Ovary (tissue), 9 donors: ENCODE measurements around the gene ZMYND15. TPM values are rescaled to one million over a fixed set of nuclear protein-coding genes. Genes with fewer than 3 reads are reported as not detected.
"Not testable (repeated sequence)": the region's sequence is repeated elsewhere in the genome, so short reads cannot be mapped to it uniquely, and the experiment has no call there.

Source experiments
- DNase-seq, 5 donors: peaks; one replicate each; pipeline ENCODE4 v3.0.0-alpha.2; 2019 to 2020
- H3K27ac ChIP-seq, 2 donors: fragments of 200-600 bp; one replicate each; pipeline versions ENCODE4 v1.5.1 to v1.8.0; 2019 to 2022
- H3K27me3 ChIP-seq: fragments of 200-600 bp; one replicate; pipeline ENCODE4 v1.8.0; 2022
- H3K36me3 ChIP-seq: fragments of 200-600 bp; sonication (generic); one replicate; pipeline ENCODE4 v1.5.1; 2019
- H3K4me1 ChIP-seq: one replicate; pipeline ENCODE4 v1.8.1; 2013; ENCODE audit warnings: mild to moderate bottlenecking, moderate library complexity; ENCODE audit not compliant: insufficient read depth
- H3K4me3 ChIP-seq: fragments of 200-600 bp; sonication (generic); one replicate; pipeline ENCODE4 v1.5.1; 2017
- H3K9me3 ChIP-seq, 2 donors: fragments of 200-600 bp in 1 of 2; sonication (generic) in 1 of 2; one replicate each; pipeline versions ENCODE4 v1.5.1 to v1.8.1; 2013 to 2019; ENCODE audit warnings: mild to moderate bottlenecking in 1 of 2, moderate library complexity in 1 of 2
- EP300 ChIP-seq: sonication (generic); formaldehyde crosslinking; IDR thresholded peaks from one replicate; pipeline ENCODE4 v1.6.1; 2017; ENCODE audit warnings: antibody characterized with exemption
- POLR2A ChIP-seq: fragments of 450-650 bp; IDR thresholded peaks from one replicate; pipeline ENCODE4 v1.6.1; 2017; ENCODE audit warnings: antibody characterized with exemption, mild to moderate bottlenecking, moderate library complexity
- WGBS, 3 donors: extraction: QIAGEN DNeasy Blood & Tissue Kit in 1 of 3; methylation state at CpG; one replicate each; pipeline versions ENCODE4 v1.1.5 to v1.1.7; 2013 to 2017; 5-methylcytosine and 5-hydroxymethylcytosine counted together
- intact Hi-C, 4 donors: fragments of 100-400 bp; cut with DNase I; formaldehyde crosslinking; loops; one replicate each; pipeline versions ENCODE4 v1.11.0 to v1.15.1; 2022 to 2023
- polyA plus RNA-seq, 2 donors: library from polyadenylated mRNA; stranded (reverse); fragments of 200-250 nt in 1 of 2; fragments of 350-450 nt in 1 of 2; fragmentation: Illumina TruSeq in 1 of 2; extraction: RNeasy Lipid Tissue Mini Kit (QIAGEN cat#74804) in 1 of 2; gene quantifications; one replicate each; pipeline ENCODE4 v1.2.3, GENCODE V29; 2013 to 2014
- total RNA-seq, 7 donors: library from RNA; depleted of rRNA in 2 of 7; stranded (reverse); fragments of >200 nt in 2 of 7; fragmentation: NEBNext Ultra II Directional in 3 of 7; extraction: Animal tissue kit (Norgen Biotek cat#: 25700) in 3 of 7; gene quantifications; one replicate each; pipeline versions ENCODE4 v1.1.0 to v1.2.4, GENCODE V29; 2016 to 2023
- TF ChIP-seq, protein P1 (sequence below), 3 donors: fragments of 450-650 bp in 2 of 3; fragments of 200-600 bp in 1 of 3; IDR thresholded peaks; one replicate each; pipeline versions ENCODE4 v1.5.1 to v1.8.0; 2016 to 2022; ENCODE audit warnings: antibody characterized with exemption in 3 of 3, mild to moderate bottlenecking in 1 of 3
- donor health status: DM: no; HTN: no; CAD: no; lungs with moderate emphysema.
- donor health status: DM: no; HTN: no; CAD: no.
- donor health status: Bipolar disorder and iron deficiency.
- donor health status: DM: yes; HTN: yes; CAD: no.
- donor health status: DM: no; HTN: no; CAD: no.
- donor health status: DM: yes; HTN: yes; CAD: no.

ZMYND15 gene
- total and polyA plus RNA-seq, 9 donors, result 0.33 to 1.4 (median 0.94) TPM

GRCh38 chr17:4693416-4693815 lies 46.2 kb upstream of the ZMYND15 start:
- Histone ChIP-seq H3K4me3 (no peak overlapping the region), H3K27me3 (no peaks in the 10 kb centered on the region), H3K36me3 (no peaks in the 10 kb centered on the region), H3K4me1 (no peaks in the 10 kb centered on the region), H3K9me3 (no peaks in the 10 kb centered on the region), H3K27ac (no peak overlapping the region)
- intact Hi-C loops, result no loop called here
- 83 to 86% (median 83%) methylated on average over 9 of the region's 9 CpGs for WGBS, 3 donors
- TF ChIP-seq EP300, result no peak
- no peak for DNase-seq

DNA sequence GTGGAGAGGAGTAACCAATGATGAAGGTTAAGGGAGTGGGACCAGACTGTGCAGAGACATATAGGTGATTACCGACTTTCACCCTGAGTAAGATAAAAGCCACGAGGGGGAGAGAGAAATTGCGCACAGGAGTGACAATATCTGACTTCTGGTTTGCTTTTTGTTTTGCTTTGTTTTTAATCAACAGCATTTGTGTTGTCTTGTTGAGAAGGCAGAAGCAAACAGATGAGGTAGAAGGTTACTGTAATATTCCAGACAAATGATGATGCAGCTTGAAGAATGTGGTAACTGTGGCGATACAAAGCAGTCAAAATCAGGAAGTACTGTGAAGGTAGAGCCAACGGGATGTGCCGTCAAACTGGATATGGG lies 43.2 kb upstream of the ZMYND15 start:
- no peaks in the 10 kb centered on the region for H3K9me3 ChIP-seq
- no peak for DNase-seq
- no peak for TF ChIP-seq EP300
- no peak for TF ChIP-seq POLR2A
- TF ChIP-seq, protein P1, sequence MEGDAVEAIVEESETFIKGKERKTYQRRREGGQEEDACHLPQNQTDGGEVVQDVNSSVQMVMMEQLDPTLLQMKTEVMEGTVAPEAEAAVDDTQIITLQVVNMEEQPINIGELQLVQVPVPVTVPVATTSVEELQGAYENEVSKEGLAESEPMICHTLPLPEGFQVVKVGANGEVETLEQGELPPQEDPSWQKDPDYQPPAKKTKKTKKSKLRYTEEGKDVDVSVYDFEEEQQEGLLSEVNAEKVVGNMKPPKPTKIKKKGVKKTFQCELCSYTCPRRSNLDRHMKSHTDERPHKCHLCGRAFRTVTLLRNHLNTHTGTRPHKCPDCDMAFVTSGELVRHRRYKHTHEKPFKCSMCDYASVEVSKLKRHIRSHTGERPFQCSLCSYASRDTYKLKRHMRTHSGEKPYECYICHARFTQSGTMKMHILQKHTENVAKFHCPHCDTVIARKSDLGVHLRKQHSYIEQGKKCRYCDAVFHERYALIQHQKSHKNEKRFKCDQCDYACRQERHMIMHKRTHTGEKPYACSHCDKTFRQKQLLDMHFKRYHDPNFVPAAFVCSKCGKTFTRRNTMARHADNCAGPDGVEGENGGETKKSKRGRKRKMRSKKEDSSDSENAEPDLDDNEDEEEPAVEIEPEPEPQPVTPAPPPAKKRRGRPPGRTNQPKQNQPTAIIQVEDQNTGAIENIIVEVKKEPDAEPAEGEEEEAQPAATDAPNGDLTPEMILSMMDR (IDR thresholded peaks at IDR 0.05), result no peak
- H3K4me3 ChIP-seq, result no peak overlapping the region
- WGBS, 3 donors, result 67 to 75% (median 72%) methylated on average over 6 of the region's 6 CpGs
- no peak overlapping the region for H3K27ac ChIP-seq
- H3K36me3 ChIP-seq, result no peaks in the 10 kb centered on the region
- no peaks in the 10 kb centered on the region for H3K4me1 ChIP-seq
- H3K27me3 ChIP-seq, result no peaks in the 10 kb centered on the region
- intact Hi-C loops, result no loop called here

DNA sequence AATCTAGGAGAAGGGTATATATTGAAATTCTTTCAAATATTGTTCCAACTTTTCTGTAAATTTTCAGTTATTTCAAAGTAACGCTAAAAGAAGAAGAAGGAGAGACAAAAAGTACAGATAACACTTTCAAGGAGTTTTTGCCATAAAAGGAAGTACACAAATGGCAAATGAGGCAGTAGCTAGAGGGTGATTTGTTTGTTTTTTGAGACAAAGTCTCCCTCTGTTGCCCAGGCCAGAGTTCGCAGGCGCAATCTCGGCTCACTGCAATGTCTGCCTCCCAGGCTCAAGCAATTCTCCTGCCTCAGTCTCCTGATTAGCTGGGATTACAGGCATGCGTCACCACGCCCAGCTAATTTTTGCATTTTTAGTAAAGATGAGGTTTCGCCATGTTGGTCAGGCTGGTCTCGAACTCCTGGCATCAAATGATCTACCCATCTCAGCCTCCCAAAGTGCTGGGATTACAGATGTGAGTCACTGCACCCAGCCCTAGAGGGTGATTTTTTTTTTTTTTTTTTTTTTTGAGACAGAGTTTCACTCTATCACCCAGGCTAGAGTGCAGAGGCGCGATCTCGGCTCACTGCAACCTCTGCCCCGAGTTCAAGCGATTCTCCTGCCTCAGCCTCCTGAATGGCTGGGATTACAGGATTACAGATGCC lies 40.1 kb upstream of the ZMYND15 start:
- H3K27me3 ChIP-seq, H3K4me3 ChIP-seq, intact Hi-C loops, H3K27ac ChIP-seq, H3K9me3 ChIP-seq, DNase-seq, H3K4me1 ChIP-seq, H3K36me3 ChIP-seq: not testable (repeated sequence)
- WGBS, 3 donors, result 82 to 85% (median 85%) methylated on average over 13 of the region's 13 CpGs

GRCh38 chr17:4701116-4701515 lies 38.5 kb upstream of the ZMYND15 start:
- 69 to 72% (median 71%) methylated on average over 1 of the region's 1 CpG for WGBS, 3 donors
- TF ChIP-seq POLR2A (no peak), EP300 (no peak)
- TF ChIP-seq, protein P1 (IDR thresholded peaks at IDR 0.05), result no peak
- no peak overlapping the region for H3K4me3 ChIP-seq
- no peak overlapping the region for H3K27ac ChIP-seq
- no peak for DNase-seq
- H3K4me1 ChIP-seq, result peaks cover 2% of the 10 kb centered on the region
- no peaks in the 10 kb centered on the region for H3K36me3 ChIP-seq
- H3K27me3 ChIP-seq, result no peaks in the 10 kb centered on the region
- intact Hi-C loops, result no loop called here
- H3K9me3 ChIP-seq, result no peaks in the 10 kb centered on the region

DNA sequence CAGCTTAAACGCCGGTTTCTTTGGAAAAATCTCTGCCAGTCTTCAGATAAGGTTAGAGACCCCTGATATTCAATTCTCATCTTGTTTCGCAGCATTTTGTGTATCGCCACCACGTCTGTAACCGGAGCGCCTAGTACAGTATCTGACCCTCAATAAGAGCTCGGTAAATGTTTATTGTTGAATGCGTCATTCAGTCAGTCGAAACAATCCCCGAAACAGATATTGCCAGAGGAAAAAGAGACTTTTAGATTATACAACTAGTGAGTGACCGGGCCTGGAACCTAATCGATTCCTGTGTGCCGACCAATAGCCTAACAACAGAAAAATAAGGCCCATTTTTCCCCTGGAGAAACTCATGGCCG lies 36.3 kb upstream of the ZMYND15 start:
- H3K27ac ChIP-seq, result peak overlapping the region; percentile 72 to 74
- no peaks in the 10 kb centered on the region for H3K9me3 ChIP-seq
- peak overlapping the region; percentile 91 for H3K4me3 ChIP-seq
- 2 to 4% (median 3%) methylated on average over 15 of the region's 15 CpGs for WGBS, 3 donors
- TF ChIP-seq EP300, result no peak
- TF ChIP-seq POLR2A, result no peak
- TF ChIP-seq, protein P1 (IDR thresholded peaks at IDR 0.05), result no peak
- intact Hi-C loops, result no loop called here
- no peaks in the 10 kb centered on the region for H3K36me3 ChIP-seq
- peaks cover 2% of the 10 kb centered on the region for H3K4me1 ChIP-seq
- DNase-seq, result no peak
- H3K27me3 ChIP-seq, result no peaks in the 10 kb centered on the region

DNA sequence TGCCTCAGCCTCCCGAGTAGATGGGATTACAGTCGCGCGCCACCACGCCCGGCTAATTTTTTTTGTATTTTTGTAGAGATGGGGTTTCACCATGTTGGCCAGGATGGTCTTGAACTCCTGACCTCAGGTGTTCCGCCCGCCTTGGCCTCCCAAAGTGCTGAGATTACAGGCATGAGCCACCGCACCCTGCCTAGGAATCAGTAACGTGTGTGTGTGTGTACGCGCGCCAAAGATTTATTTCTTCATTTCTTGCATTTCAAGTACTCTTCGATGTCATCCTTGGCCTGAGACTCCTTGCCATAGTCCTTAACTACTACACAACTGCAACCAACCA lies 35.1 kb upstream of the ZMYND15 start:
- intact Hi-C loops, result not testable (repeated sequence)

More for the DNA sequence above, 35.1 kb upstream of the ZMYND15 start:
- not testable (repeated sequence) for H3K36me3 ChIP-seq, H3K9me3 ChIP-seq, H3K4me1 ChIP-seq, H3K27me3 ChIP-seq
- peak overlapping the region; percentile 72 to 74 for H3K27ac ChIP-seq
- DNase-seq, result peak in 1 of 5 donors; percentile 36
- H3K4me3 ChIP-seq, result peak overlapping the region; percentile 91
- WGBS, 3 donors, result 37 to 55% (median 49%) methylated on average over 14 of the region's 14 CpGs
